Transverse colon (tissue), 4 donors: ENCODE results near the gene PPP4C.

Source experiments
- EP300 ChIP-seq: sonication (generic); formaldehyde crosslinking; IDR thresholded peaks from one replicate; pipeline ENCODE4 v1.6.1; 2017; ENCODE audit warnings: antibody characterized with exemption, low read depth
- POLR2A ChIP-seq: fragments of 450-650 bp; IDR thresholded peaks from one replicate; pipeline ENCODE4 v1.6.1; 2016; ENCODE audit warnings: antibody characterized with exemption, mild to moderate bottlenecking, moderate library complexity
- POLR2AphosphoS5 ChIP-seq, 3 donors: sonication (generic); formaldehyde crosslinking; IDR thresholded peaks; one replicate each; pipeline ENCODE4 v1.6.1; 2016; ENCODE audit warnings: antibody characterized with exemption in 3 of 3
- TF ChIP-seq, protein P1 (sequence below), 5 experiments: fragments of 200-600 bp in 3 of 5; fragments of 450-650 bp in 2 of 5; sonication (generic) in 3 of 5; IDR thresholded peaks; 1 replicate in 2 of 5; 2 replicates in 3 of 5; pipeline ENCODE4 v1.5.1; 2016 to 2017; ENCODE audit warnings: antibody characterized with exemption in 5 of 5, inconsistent platforms in 3 of 5, mild to moderate bottlenecking in 2 of 5, moderate library complexity in 1 of 5

DNA sequence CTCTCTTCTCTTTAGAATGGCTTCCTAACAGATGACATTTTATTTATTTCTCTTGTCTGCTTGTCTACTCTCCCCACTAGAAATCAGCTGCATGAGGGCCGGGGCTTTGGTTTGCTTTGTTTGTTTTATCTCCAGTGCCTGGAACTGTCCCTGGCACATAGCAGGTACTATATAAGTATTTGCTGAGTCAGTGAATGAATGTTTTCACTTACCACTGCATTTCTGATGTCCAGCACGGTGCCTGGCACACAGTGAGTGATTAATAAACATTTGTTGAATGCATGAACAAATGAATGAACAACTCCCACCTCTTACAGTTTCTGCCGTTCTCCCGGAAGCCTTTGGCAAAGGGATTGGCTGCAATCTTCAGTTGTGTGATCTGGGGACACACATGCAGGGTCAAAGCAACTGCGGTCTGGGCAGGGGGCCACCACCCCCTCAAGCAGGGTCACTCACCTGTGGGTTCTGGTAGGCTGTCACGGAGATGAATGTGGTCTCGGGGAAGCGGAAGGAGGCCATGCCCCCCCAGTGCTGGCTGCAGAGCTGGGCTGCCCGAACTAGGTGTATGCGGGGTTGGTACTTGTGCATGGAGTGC lies 12.5 kb downstream of the PPP4C start:
- TF ChIP-seq, protein P1, sequence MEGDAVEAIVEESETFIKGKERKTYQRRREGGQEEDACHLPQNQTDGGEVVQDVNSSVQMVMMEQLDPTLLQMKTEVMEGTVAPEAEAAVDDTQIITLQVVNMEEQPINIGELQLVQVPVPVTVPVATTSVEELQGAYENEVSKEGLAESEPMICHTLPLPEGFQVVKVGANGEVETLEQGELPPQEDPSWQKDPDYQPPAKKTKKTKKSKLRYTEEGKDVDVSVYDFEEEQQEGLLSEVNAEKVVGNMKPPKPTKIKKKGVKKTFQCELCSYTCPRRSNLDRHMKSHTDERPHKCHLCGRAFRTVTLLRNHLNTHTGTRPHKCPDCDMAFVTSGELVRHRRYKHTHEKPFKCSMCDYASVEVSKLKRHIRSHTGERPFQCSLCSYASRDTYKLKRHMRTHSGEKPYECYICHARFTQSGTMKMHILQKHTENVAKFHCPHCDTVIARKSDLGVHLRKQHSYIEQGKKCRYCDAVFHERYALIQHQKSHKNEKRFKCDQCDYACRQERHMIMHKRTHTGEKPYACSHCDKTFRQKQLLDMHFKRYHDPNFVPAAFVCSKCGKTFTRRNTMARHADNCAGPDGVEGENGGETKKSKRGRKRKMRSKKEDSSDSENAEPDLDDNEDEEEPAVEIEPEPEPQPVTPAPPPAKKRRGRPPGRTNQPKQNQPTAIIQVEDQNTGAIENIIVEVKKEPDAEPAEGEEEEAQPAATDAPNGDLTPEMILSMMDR (IDR thresholded peaks at IDR 0.05) = no peak
- no peak for TF ChIP-seq POLR2A
- no peak for TF ChIP-seq POLR2AphosphoS5 (IDR thresholded peaks at IDR 0.05)
- no peak for TF ChIP-seq EP300
